HepG2 (cell line): ENCODE measurements around the gene GSKIP. TPM values are rescaled to one million over a fixed set of nuclear protein-coding genes. Genes with fewer than 3 reads are reported as not detected.

ENCODE experiments used
- ATAC-seq: fragments of 200-7000 bp; cut with Tn5 transposase; 3 replicates; pipeline ENCODE4 v1.9.1; 2020; ENCODE audit warnings: mild to moderate bottlenecking, moderate library complexity
- BruUV-seq: library from RNA; stranded (reverse); fragments of 400-500 nt; replicated peaks from 2 replicates; lab custom pipeline; 2021; lab: Mats Ljungman, UMichigan
- CTCF ChIA-PET: fragments of 300-600 bp; formaldehyde crosslinking; extraction: SDS; loops from one replicate; lab custom pipeline; 2021; ENCODE audit warnings: low total read pairs, inconsistent platforms, low intra/inter-chr PET ratio; lab: Yijun Ruan, JAX
- POLR2A ChIA-PET: fragments of 350-600 bp; sonication (Branson Sonifier 250); formaldehyde crosslinking; loops from one replicate; lab custom pipeline; 2020; ENCODE audit warnings: antibody characterized with exemption, inconsistent platforms; lab: Yijun Ruan, JAX
- DNase-seq: peaks from one replicate; pipeline ENCODE4 v3.0.0-alpha.2; 2015; ENCODE audit warnings: low spot score
- FAIRE-seq: peaks from 3 replicates; lab custom pipeline; 2011; peaks lifted over from hg19 to GRCh38; lab: Jason Lieb, UNC
- H2AFZ ChIP-seq: one replicate; pipeline ENCODE4 v1.6.1; 2011; ENCODE audit warnings: low read length, inconsistent platforms
- H3K27ac ChIP-seq: fragments of 300-600 bp; 3 replicates; pipeline ENCODE4 v1.8.0; 2011; ENCODE audit warnings: mixed run types, mild to moderate bottlenecking, mixed read lengths, low read length, inconsistent platforms; ENCODE audit not compliant: insufficient read depth; ENCODE audit errors: extremely low read length
- H3K27me3 ChIP-seq, 2 experiments: fragments of 200-600 bp in 1 of 2; 2 replicates in 1 of 2; 3 replicates in 1 of 2; pipeline versions ENCODE4 v1.6.0 to v1.8.0; 2011; ENCODE audit warnings: low read length in 2 of 2, mild to moderate bottlenecking in 2 of 2, moderate library complexity in 2 of 2, inconsistent platforms in 1 of 2; ENCODE audit not compliant: insufficient read depth in 2 of 2, control insufficient read depth in 1 of 2
- H3K36me3 ChIP-seq, 2 experiments: fragments of 200-600 bp in 1 of 2; replicated peaks in 1 of 2; 2 replicates in 1 of 2; 3 replicates in 1 of 2; pipeline versions ENCODE4 v1.5.1 to v1.8.0; 2011; ENCODE audit warnings: low read length in 2 of 2, inconsistent platforms in 1 of 2; ENCODE audit not compliant: insufficient read depth in 2 of 2, control insufficient read depth in 1 of 2
- H3K4me1 ChIP-seq: 2 replicates; pipeline ENCODE4 v1.5.1; 2012; ENCODE audit warnings: low read length, inconsistent platforms; ENCODE audit not compliant: insufficient read depth
- H3K4me2 ChIP-seq: 2 replicates; pipeline ENCODE4 v1.6.0; 2011; ENCODE audit warnings: low read depth, low read length, inconsistent platforms
- H3K4me3 ChIP-seq, 3 experiments: fragments of 200-600 bp in 1 of 3; sonication (generic), shearing (Covaris generic) in 1 of 3; replicated peaks in 1 of 3; 2 replicates each; pipeline ENCODE4 v1.5.1; 2011 to 2016; ENCODE audit warnings: low read length in 3 of 3, inconsistent platforms in 2 of 3, low read depth in 2 of 3, mild to moderate bottlenecking in 2 of 3, control low read depth in 1 of 3, mixed read lengths in 1 of 3; ENCODE audit not compliant: insufficient read depth in 1 of 3
- H3K79me2 ChIP-seq: one replicate; pipeline ENCODE4 v1.6.1; 2011; ENCODE audit warnings: low read length, inconsistent platforms; ENCODE audit not compliant: insufficient read depth
- H3K9ac ChIP-seq: 2 replicates; pipeline ENCODE4 v1.6.0; 2011; ENCODE audit warnings: mild to moderate bottlenecking, low read depth, low read length, inconsistent platforms; ENCODE audit not compliant: insufficient read depth
- H3K9me3 ChIP-seq: 2 replicates; pipeline ENCODE4 v1.5.1; 2012; ENCODE audit warnings: mild to moderate bottlenecking, low read length
- H4K20me1 ChIP-seq: 2 replicates; pipeline ENCODE4 v1.6.0; 2011; ENCODE audit warnings: inconsistent platforms, mild to moderate bottlenecking, low read length, moderate library complexity; ENCODE audit not compliant: insufficient read depth
- ADNP ChIP-seq: sonication (generic); formaldehyde crosslinking; IDR thresholded peaks from 2 replicates; pipeline ENCODE4 v1.4.0; 2020; ENCODE audit warnings: missing genetic modification reagents
- CEBPG ChIP-seq: IDR thresholded peaks from 2 replicates; pipeline ENCODE4 v1.6.1; 2016
- EZH2 ChIP-seq: conservative IDR thresholded peaks from 2 replicates; pipeline ENCODE4 v1.6.1; 2012; ENCODE audit warnings: mild to moderate bottlenecking, low read depth, low read length, moderate library complexity
- JUND ChIP-seq: sonication (generic); formaldehyde crosslinking; IDR thresholded peaks from 2 replicates; pipeline ENCODE4 v1.8.0; 2022; ENCODE audit warnings: mild to moderate bottlenecking, missing genetic modification reagents
- KMT2A ChIP-seq: sonication (generic); formaldehyde crosslinking; IDR thresholded peaks from 2 replicates; pipeline ENCODE4 v1.4.0; 2020; ENCODE audit warnings: missing genetic modification reagents
- MEIS1 ChIP-seq: sonication (generic); formaldehyde crosslinking; IDR thresholded peaks from 2 replicates; pipeline ENCODE4 v1.9.0; 2021; ENCODE audit warnings: mild to moderate bottlenecking, missing genetic modification reagents, moderate library complexity, borderline replicate concordance
- RAD51 ChIP-seq: fragments of 450-650 bp; IDR thresholded peaks from 2 replicates; pipeline ENCODE4 v1.6.1; 2016; ENCODE audit warnings: borderline replicate concordance
- SMYD3 ChIP-seq: sonication (generic); formaldehyde crosslinking; IDR thresholded peaks from 2 replicates; pipeline ENCODE4 v1.8.1; 2023; ENCODE audit warnings: mild to moderate bottlenecking, missing genetic modification reagents
- ZNF256 ChIP-seq: sonication (generic); formaldehyde crosslinking; conservative IDR thresholded peaks from 2 replicates; pipeline ENCODE4 v1.4.0; 2020; ENCODE audit warnings: missing genetic modification reagents
- ZNF3 ChIP-seq: IDR thresholded peaks from 2 replicates; pipeline ENCODE4 v1.7.0; 2017; ENCODE audit warnings: inconsistent platforms
- ZNF512B ChIP-seq: sonication (generic); formaldehyde crosslinking; IDR thresholded peaks from 2 replicates; pipeline ENCODE4 v1.5.1; 2020; ENCODE audit warnings: missing genetic modification reagents, mild to moderate bottlenecking, borderline replicate concordance
- ZNF709 ChIP-seq: sonication (generic); formaldehyde crosslinking; IDR thresholded peaks from 2 replicates; pipeline ENCODE4 v1.5.0; 2020; ENCODE audit warnings: mild to moderate bottlenecking, missing genetic modification reagents
- ZNF784 ChIP-seq: sonication (generic); formaldehyde crosslinking; IDR thresholded peaks from 2 replicates; pipeline ENCODE4 v1.5.1; 2020; ENCODE audit warnings: missing genetic modification reagents, mild to moderate bottlenecking, borderline replicate concordance
- WGBS: methylation state at CpG from one replicate; pipeline ENCODE4 v1.1.6; 2017; ENCODE audit warnings: low lambda C conversion rate; 5-methylcytosine and 5-hydroxymethylcytosine counted together
- in situ Hi-C: cut with HindIII; loops from 2 replicates; pipeline ENCODE4 v1.10.0; 2017; ENCODE audit warnings: low pct_unique_long_range_greater_than_20kb; ENCODE audit not compliant: extremely low pct_ligation_motif_present
- intact Hi-C: fragments of 100-400 bp; cut with micrococcal nuclease; formaldehyde crosslinking; loops from one replicate; pipeline ENCODE4 v1.10.0; 2022; ENCODE audit not compliant: unreplicated experiment
- polyA plus RNA-seq, 8 experiments: library from polyadenylated mRNA; depleted of rRNA in 3 of 8; stranded (reverse) in 7 of 8; unstranded in 1 of 8; fragments of >200 nt; fragmentation: Illumina TruSeq in 4 of 8; extraction: Trizol in 4 of 8; gene quantifications; 2 replicates each; pipeline versions ENCODE4 v1.2.1 to v1.2.3, GENCODE V29; 2011 to 2016; ENCODE audit warnings: low read depth in 4 of 8, missing spikeins in 1 of 8, mixed read lengths in 1 of 8; ENCODE audit not compliant: insufficient read depth in 1 of 8
- total RNA-seq, 5 experiments: library from RNA; depleted of rRNA; stranded (reverse); fragments of >200 nt; fragmentation: Illumina TruSeq; extraction: Trizol; gene quantifications; 2 replicates each; pipeline ENCODE4 v1.2.3, GENCODE V29; 2016; ENCODE audit warnings: low read depth in 1 of 5
- TF ChIP-seq, protein P1 (sequence below): sonication (generic); formaldehyde crosslinking; IDR thresholded peaks from 2 replicates; pipeline ENCODE4 v1.4.0; 2020; ENCODE audit warnings: mild to moderate bottlenecking, missing genetic modification reagents
- TF ChIP-seq, protein P2 (sequence below): sonication (generic); formaldehyde crosslinking; conservative IDR thresholded peaks from 2 replicates; pipeline ENCODE4 v1.8.0; 2022; ENCODE audit warnings: low read depth, missing genetic modification reagents

GSKIP gene
- total and polyA plus RNA-seq, 2 of the 13 experiments (the other 11 are each of a cell fraction or from before 2014, with no cell fraction given), result 12.5 to 27.3 TPM

DNA sequence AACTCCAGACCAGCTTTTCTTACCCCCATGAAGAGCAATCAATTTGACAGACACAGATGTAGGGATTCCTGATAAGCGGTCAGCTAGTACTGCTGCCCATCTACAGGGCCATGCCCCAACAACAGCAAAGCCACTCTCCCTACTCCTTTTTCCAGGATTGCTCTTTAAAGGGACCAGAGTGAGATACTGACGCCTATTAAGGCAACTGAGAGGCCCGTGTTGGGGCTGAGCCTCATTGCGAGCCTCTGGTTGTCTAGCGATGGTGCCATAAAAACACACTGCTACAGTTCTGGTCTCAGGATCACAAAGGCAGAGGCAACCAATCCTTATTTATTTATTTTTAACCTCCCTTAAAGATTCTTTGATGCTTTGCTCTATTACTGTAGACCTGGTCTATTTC lies 59.7 kb downstream of the GSKIP start:
- POLR2A ChIA-PET, result no interaction called here
- in situ Hi-C loops, result loop anchor here (5.0 kb wide), 2 partner anchors 126 to 326 kb away; no protein-coding TSS in a partner anchor

More for the DNA sequence above, 59.7 kb downstream of the GSKIP start:
- Histone ChIP-seq H3K9me3 (no peaks in the 10 kb centered on the region), H3K36me3 (no peaks in the 10 kb centered on the region), H3K27me3 (peaks cover 0 to 6% of the 10 kb centered on the region in 2 experiments; a peak in 2 of 5 replicates), H3K79me2 (no peaks in the 10 kb centered on the region), H3K4me2 (no peak overlapping the region; the same call in 1 of the 2 replicates), H3K4me1 (peaks cover 6% of the 10 kb centered on the region), H3K27ac (no peak overlapping the region), H4K20me1 (no peaks in the 10 kb centered on the region), H3K4me3 (no peak overlapping the region), H2AFZ (no peak overlapping the region), H3K9ac (no peak overlapping the region)
- intact Hi-C loops, result no loop called here
- CTCF ChIA-PET, result interaction anchor here (1.1 to 2.8 kb wide), 2 partner anchors 126 to 322 kb away, joined by 3 to 44 read pairs; no protein-coding TSS in a partner anchor
- FAIRE-seq (no peak), ATAC-seq (peak; percentile 29; the same call in 1 of the 3 replicates), DNase-seq (no peak)
- BruUV-seq, result no TSS peak
- TF ChIP-seq ADNP (no peak), ZNF709 (CRISPR knock-in tag) (no peak), JUND (no peak), ZNF3 (CRISPR knock-in tag) (no peak), ZNF784 (no peak), KMT2A (CRISPR knock-in tag) (no peak), EZH2 (no peak), SMYD3 (CRISPR knock-in tag) (no peak), ZNF512B (no peak), ZNF256 (CRISPR knock-in tag) (no peak), RAD51 (no peak), CEBPG (CRISPR knock-in tag) (no peak), MEIS1 (CRISPR knock-in tag) (no peak)
- TF ChIP-seq, protein P1, sequence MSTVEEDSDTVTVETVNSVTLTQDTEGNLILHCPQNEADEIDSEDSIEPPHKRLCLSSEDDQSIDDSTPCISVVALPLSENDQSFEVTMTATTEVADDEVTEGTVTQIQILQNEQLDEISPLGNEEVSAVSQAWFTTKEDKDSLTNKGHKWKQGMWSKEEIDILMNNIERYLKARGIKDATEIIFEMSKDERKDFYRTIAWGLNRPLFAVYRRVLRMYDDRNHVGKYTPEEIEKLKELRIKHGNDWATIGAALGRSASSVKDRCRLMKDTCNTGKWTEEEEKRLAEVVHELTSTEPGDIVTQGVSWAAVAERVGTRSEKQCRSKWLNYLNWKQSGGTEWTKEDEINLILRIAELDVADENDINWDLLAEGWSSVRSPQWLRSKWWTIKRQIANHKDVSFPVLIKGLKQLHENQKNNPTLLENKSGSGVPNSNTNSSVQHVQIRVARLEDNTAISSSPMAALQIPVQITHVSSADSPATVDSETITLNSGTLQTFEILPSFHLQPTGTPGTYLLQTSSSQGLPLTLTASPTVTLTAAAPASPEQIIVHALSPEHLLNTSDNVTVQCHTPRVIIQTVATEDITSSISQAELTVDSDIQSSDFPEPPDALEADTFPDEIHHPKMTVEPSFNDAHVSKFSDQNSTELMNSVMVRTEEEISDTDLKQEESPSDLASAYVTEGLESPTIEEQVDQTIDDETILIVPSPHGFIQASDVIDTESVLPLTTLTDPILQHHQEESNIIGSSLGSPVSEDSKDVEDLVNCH (CRISPR knock-in tag), result no peak
- TF ChIP-seq, protein P2, sequence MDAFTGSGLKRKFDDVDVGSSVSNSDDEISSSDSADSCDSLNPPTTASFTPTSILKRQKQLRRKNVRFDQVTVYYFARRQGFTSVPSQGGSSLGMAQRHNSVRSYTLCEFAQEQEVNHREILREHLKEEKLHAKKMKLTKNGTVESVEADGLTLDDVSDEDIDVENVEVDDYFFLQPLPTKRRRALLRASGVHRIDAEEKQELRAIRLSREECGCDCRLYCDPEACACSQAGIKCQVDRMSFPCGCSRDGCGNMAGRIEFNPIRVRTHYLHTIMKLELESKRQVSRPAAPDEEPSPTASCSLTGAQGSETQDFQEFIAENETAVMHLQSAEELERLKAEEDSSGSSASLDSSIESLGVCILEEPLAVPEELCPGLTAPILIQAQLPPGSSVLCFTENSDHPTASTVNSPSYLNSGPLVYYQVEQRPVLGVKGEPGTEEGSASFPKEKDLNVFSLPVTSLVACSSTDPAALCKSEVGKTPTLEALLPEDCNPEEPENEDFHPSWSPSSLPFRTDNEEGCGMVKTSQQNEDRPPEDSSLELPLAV (CRISPR knock-in tag), result no peak
- WGBS, result 6% methylated on average over 5 of the region's 5 CpGs
